Measurements from ENCODE around the gene MYO16. TPM values are rescaled to one million over a fixed set of nuclear protein-coding genes. Genes with fewer than 3 reads are reported as not detected.

MYO16 gene
- total RNA-seq: under 1 TPM; 0.15 to 0.46 (median 0.30) TPM
- polyA plus RNA-seq: under 1 TPM; 0.01 to 0.39 (median 0.03) TPM
- long read RNA-seq, donor 1: 0 reads
- long read RNA-seq, donor 2, partial matches to known transcripts: 1 of 2 reads
- long read RNA-seq, donor 2, other reads (novel, unspliced or antisense): 1 of 2 reads

DNA sequence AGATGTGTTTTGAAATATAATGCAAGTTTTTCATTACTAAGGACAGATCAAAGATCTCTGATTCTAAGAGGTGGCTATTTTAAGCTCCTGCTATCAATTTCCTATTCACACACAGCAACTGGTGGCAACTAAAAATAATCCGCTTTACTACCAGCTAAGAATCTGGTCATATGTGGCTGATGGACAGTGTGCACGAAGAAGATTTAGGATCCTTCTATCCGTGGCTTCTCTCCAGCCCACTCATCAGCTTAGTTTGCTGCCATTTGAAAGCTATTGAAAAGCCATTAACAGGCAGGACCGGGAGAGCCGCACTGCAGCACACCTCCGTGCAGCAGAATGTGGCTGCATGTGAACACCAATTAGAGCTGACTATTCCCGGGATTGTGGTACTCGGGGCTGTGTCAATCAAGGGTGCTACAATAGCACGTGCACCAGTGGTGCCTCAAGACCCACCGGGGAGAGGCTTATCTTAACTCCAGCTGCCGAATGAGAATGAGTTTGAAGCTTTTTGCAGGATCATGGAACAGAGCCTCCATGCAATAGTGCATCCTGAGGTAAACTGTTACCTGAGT is at the start of gene MYO16:
MYO16 (plus strand) TSS at position 431 of the 572 bp plus-strand sequence. CDS start 234 bp downstream, outside the sequence.
- TF ChIP-seq, protein P1, sequence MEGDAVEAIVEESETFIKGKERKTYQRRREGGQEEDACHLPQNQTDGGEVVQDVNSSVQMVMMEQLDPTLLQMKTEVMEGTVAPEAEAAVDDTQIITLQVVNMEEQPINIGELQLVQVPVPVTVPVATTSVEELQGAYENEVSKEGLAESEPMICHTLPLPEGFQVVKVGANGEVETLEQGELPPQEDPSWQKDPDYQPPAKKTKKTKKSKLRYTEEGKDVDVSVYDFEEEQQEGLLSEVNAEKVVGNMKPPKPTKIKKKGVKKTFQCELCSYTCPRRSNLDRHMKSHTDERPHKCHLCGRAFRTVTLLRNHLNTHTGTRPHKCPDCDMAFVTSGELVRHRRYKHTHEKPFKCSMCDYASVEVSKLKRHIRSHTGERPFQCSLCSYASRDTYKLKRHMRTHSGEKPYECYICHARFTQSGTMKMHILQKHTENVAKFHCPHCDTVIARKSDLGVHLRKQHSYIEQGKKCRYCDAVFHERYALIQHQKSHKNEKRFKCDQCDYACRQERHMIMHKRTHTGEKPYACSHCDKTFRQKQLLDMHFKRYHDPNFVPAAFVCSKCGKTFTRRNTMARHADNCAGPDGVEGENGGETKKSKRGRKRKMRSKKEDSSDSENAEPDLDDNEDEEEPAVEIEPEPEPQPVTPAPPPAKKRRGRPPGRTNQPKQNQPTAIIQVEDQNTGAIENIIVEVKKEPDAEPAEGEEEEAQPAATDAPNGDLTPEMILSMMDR (IDR thresholded peaks at IDR 0.05): no peak
- intact Hi-C loops (cut with DNase I): no loop called here
- Histone ChIP-seq H3K36me3 (ENCODE audit: insufficient read depth in 1 of 2, low read depth in 1 of 2) (no peaks in the 10 kb centered on the region), H3K9me3 (no peaks in the 10 kb centered on the region), H3K4me3 (no peak within 1 kb of the TSS), H3K4me1 (no peaks in the 10 kb centered on the region), H3K27me3 (ENCODE audit: insufficient read depth in 3 of 3, low read length in 2 of 3) (no peaks in the 10 kb centered on the region), H3K27ac (no peak within 1 kb of the TSS)
- WGBS, 3 donors: 19 to 21% (median 20%) methylated on average over 11 of the region's 11 CpGs
- ATAC-seq (no peak), DNase-seq (no peak)

DNA sequence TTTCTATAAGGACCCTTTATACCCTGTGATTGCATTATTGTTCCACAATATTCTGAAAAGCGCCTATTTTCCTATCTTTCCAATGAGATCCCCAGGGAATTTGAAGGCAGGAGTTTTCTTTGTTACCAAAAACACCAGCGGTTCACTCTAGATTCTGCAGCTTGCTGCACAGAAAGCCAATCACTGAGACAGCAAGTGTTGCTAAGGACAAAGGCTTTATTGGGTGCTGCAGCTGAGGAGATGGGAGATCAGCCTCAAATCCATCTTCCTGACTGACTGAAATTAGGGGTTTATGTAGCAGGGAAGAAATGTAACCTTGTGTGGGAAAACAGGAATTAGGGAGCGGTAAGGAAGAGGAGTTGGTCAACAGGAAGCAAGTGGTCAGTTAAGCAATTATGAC is 42.6 kb upstream of the MYO16 start:
- ATAC-seq: no peak
- intact Hi-C loops (cut with DNase I): no loop called here
- 77 to 81% (median 77%) methylated on average over 3 of the region's 3 CpGs for WGBS, 3 donors

DNA sequence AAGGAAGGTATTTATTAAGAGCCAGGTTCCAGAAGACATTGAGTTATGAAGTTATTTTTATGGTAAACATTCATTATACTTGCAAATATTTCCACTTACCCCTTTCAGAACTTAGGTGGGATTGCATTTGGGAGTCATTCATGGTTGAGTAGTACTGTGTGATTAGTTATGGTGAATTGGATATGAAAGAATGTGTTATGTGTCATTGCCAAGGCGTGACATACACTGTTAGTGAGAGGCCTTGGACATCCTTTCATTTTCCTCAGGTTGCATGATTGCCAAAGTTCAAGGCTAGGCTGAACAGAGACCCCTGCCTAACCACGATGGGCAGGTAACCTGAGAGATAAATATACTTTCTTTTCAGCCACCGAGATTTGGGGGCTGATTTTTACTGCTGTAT is 40.9 kb upstream of the MYO16 start:
- intact Hi-C loops (cut with DNase I): no loop called here
- Histone ChIP-seq H3K27me3 (ENCODE audit: insufficient read depth in 3 of 3, low read length in 2 of 3) (peaks cover 0 to under 1% (median 0%) of the 10 kb centered on the region in 3 donors), H3K4me1 (no peaks in the 10 kb centered on the region), H3K4me3 (no peak overlapping the region), H3K9me3 (peaks cover 5% of the 10 kb centered on the region), H3K27ac (no peak overlapping the region), H3K36me3 (ENCODE audit: insufficient read depth in 1 of 2, low read depth in 1 of 2) (no peaks in the 10 kb centered on the region)
- TF ChIP-seq, protein P1 (IDR thresholded peaks at IDR 0.05): no peak
- DNase-seq (no peak), ATAC-seq (no peak)
- WGBS, 3 donors: 26 to 43% (median 41%) methylated on average over 3 of the region's 3 CpGs

More for the DNA sequence above, 42.6 kb upstream of the MYO16 start:
- Histone ChIP-seq H3K4me1 (no peaks in the 10 kb centered on the region), H3K27ac (no peak overlapping the region), H3K36me3 (ENCODE audit: insufficient read depth in 1 of 2, low read depth in 1 of 2) (no peaks in the 10 kb centered on the region), H3K4me3 (no peak overlapping the region), H3K9me3 (peaks cover 5% of the 10 kb centered on the region), H3K27me3 (ENCODE audit: insufficient read depth in 3 of 3, low read length in 2 of 3) (no peaks in the 10 kb centered on the region)
- TF ChIP-seq, protein P1 (IDR thresholded peaks at IDR 0.05): no peak
- DNase-seq: no peak

DNA sequence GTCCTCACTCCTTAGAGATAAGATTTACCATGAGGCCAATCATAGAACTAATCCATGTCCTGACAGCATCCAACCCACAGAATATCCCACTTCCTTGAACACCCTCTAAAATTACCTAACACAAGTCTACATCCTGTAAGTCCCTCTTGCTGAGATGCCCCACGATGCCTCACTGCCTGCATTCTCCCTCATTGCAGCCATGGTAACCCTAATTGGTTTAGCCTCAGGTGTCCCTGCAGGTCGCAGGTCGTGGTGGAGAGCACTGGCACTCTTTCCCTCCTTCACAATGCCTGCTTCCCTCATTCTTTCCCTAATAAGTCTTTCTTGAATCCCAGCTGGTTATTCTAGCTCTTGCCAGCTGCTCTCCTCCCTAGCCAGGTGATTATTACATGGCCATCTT is 35.3 kb upstream of the MYO16 start:
- H3K27ac ChIP-seq: no peak overlapping the region
- intact Hi-C loops (cut with DNase I): no loop called here
- no peak overlapping the region for H3K4me3 ChIP-seq
- TF ChIP-seq, protein P1 (IDR thresholded peaks at IDR 0.05): no peak
- no peaks in the 10 kb centered on the region for H3K36me3 ChIP-seq (ENCODE audit: insufficient read depth in 1 of 2, low read depth in 1 of 2)
- no peaks in the 10 kb centered on the region for H3K4me1 ChIP-seq
- H3K9me3 ChIP-seq: no peaks in the 10 kb centered on the region
- ATAC-seq: no peak
- 10 to 12% (median 10%) methylated on average over 3 of the region's 3 CpGs for WGBS, 3 donors
- peaks cover 0 to 3% (median 0%) of the 10 kb centered on the region in 3 donors for H3K27me3 ChIP-seq (ENCODE audit: insufficient read depth in 3 of 3, low read length in 2 of 3)
- no peak for DNase-seq

Measured in psoas muscle (tissue), 8 donors.